ENCODE measurements around the gene ME2.

GRCh38 chr18:50880119-50880465 lies 1.2 kb downstream of the ME2 start:
- TF ChIP-seq TBP (optimal IDR thresholded peaks at IDR 0.05; ENCODE audit: low read depth, low read length): no peak
- no peak for TF ChIP-seq ZNF263 (CRISPR knock-in tag; IDR thresholded peaks at IDR 0.05; ENCODE audit: borderline replicate concordance)
- no peak for TF ChIP-seq ZNF764 (CRISPR knock-in tag; IDR thresholded peaks at IDR 0.05; ENCODE audit: low read depth)
- TF ChIP-seq CTCF (IDR thresholded peaks at IDR 0.05 in 2 of 3, conservative IDR thresholded peaks at IDR 0.05 in 1 of 3; ENCODE audit: insufficient read depth in 2 of 3, low read depth in 1 of 3, low read length in 3 of 3): no peak
- TF ChIP-seq CREB1 (IDR thresholded peaks at IDR 0.05): no peak
- no peak for TF ChIP-seq CREB1 (CRISPR knock-in tag; IDR thresholded peaks at IDR 0.05)
- no peak for TF ChIP-seq ZBTB33 (CRISPR knock-in tag; IDR thresholded peaks at IDR 0.05)

All from K562 (cell line).